Fibroblast of lung (primary cell): Measurements from ENCODE around the gene DTX1.

ENCODE experiments used
- CTCF ChIP-seq, 2 donors: IDR thresholded peaks in 1 of 2; conservative IDR thresholded peaks in 1 of 2; 1 replicate in 1 of 2; 2 replicates in 1 of 2; pipeline ENCODE4 v1.5.1; 2011 to 2012; ENCODE audit warnings: low read length in 2 of 2, control low read depth in 1 of 2, inconsistent platforms in 1 of 2, low read depth in 1 of 2, mild to moderate bottlenecking in 1 of 2
- EZH2 ChIP-seq: IDR thresholded peaks from 2 replicates; pipeline ENCODE4 v1.5.1; 2012; ENCODE audit warnings: low read length, control low read depth, mild to moderate bottlenecking; ENCODE audit errors: missing control alignments

- no peak for TF ChIP-seq EZH2
- TF ChIP-seq CTCF (conservative IDR thresholded peaks at IDR 0.05 in 1 of 2, IDR thresholded peaks at IDR 0.05 in 1 of 2; ENCODE audit: low read depth in 1 of 2, low read length in 2 of 2): no peak
Observed at GRCh38 chr12:113112043-113112899, 55.7 kb downstream of the DTX1 start.
